GM18519 (cell line): Measurements from ENCODE around the gene ARFRP1.
A peak's percentile ranks its signal among the peaks of the same experiment; 100 is the strongest.
"Not testable (repeated sequence)": the region's sequence is repeated elsewhere in the genome, so short reads cannot be mapped to it uniquely, and the experiment has no call there.

ENCODE experiments used
- ATAC-seq: cut with Tn5 transposase; IDR thresholded peaks from one replicate; pipeline ENCODE4 v1.9.1; 2021; ENCODE audit warnings: mild to moderate bottlenecking, moderate library complexity; ENCODE audit not compliant: unreplicated experiment, low FRiP score

The ARFRP1 gene

DNA sequence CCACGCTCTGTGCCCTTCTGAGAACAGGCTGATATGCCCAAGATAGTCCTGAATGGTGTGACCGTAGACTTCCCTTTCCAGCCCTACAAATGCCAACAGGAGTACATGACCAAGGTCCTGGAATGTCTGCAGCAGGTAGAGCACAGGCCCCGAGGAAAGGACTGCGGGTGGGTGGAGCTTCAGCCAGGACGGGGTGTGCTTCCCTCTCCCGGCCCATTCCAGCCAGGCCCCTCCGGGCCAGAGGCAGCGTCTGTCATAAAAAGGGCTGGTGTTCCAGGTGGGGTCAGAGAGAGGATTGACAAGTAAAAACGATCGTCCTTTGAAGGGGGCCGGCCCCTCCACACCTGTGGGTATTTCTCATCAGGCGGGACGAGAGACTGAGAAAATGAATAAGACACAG, 48.4 kb downstream of the ARFRP1 start:
- ATAC-seq = no peak

DNA sequence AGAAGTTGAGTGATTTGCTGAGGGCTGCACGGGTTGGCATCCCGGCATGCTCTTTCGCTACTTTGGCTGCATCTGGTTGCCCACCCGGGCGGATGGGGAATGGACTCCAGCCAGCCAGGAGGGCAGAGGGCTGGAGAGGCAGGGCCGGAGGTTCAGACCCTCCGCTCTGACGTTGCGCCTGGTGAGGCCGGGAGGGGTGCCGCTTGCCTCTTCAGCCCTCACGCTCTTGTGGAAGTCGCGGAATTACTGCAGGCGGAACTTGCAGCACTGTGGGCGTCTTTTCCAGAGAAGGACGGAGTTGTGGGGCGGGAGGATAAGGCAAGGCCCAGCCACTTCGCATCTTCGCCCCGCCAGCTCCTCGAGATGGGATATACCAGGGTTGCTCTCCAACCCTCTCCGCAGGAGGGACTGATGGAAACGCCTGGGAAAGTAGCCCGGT, 49.0 kb downstream of the ARFRP1 start:
- no peak for ATAC-seq

DNA sequence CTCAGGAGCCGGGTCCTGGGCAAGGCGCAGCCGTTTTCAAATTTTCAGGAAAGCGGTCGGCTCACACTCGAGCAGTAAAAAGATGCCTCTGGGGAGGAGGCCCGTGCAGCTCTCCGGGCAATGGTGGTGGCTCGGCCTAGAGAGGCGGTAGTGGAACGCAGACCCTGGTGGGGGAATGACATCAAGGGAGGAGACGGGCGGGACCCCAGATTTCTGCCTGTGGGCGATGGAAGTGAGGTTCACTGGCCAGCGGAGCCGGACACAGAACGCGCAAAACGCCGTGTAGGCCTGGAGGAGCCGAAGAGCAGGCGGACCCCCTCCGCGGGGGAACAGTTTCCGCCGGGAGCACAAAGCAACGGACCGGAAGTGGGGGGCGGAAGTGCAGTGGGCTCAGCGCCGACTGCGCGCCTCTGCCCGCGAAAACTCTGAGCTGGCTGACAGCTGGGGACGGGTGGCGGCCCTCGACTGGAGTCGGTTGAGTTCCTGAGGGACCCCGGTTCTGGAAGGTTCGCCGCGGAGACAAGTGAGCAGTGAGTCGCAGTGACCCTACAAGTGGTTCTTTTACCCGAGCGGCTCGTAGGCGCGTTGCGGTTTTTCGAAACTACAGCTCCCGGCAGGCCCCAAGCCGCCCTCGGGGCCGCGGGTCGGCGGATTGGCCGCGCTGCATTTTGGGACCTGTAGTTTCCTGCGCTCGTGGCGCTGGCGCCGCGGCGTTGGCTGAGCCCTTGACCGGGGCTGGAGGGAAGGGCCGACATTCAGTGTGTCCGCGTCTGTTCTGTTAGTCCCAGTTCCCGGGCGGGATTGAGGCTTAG, 49.6 kb downstream of the ARFRP1 start, which contains the start of gene RTEL1:
Gene RTEL1 (plus strand): TSS at position 376 of the 812 bp plus-strand sequence. CDS start 1,091 bp downstream, outside the sequence.
- peak; percentile 58 for ATAC-seq

DNA sequence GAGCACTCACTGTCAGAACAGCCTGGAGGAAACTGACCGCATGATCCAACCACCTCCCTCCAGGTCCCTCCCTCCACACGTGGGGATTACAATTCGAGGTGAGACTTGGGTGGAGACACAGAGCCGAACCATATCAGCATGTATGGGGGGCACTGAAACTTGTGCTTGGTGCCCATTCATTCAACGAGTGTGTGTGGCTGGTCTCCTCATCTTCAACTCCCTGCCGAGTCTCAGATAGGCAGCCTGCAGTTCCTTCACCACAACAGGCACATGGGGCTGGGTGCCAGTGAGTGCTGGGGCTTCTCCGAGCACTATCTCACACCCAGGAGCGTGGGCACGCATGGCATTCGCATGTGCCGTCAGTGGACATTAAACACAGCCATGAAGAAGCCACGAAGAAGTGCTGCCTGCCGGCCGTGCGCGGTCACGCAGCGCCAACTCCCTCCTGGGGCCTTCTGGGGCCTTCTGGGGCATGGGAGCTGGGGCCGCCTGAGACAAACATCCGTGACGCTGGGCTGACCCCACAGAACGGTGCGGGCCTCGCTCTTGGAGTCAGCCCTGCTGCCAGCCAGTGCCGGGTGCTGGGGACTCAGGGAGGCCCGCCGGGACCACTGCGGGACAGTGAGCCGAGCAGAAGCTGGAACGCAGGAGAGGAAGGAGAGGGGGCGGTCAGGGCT, 50.4 kb downstream of the ARFRP1 start:
- ATAC-seq = no peak

DNA sequence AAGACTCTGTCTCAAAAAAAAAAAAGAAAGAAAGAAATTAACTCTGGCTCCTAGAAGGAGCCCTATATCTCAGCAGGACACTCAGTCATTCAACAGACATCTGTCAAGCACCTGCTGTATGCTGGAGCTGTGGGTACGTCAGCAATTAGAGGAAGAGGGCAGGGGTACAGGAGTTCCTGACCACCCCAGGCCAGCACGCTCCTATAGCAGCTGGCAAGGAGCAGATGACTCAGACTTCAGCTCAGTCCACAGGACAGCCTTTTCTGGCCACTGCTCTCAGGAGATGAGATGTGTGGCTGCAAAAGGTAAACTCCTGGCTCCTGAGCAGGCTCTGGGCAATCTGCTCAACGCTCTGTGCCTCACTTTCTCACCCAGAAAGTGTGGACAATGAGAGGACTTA, 51.3 kb downstream of the ARFRP1 start:
- no peak for ATAC-seq

DNA sequence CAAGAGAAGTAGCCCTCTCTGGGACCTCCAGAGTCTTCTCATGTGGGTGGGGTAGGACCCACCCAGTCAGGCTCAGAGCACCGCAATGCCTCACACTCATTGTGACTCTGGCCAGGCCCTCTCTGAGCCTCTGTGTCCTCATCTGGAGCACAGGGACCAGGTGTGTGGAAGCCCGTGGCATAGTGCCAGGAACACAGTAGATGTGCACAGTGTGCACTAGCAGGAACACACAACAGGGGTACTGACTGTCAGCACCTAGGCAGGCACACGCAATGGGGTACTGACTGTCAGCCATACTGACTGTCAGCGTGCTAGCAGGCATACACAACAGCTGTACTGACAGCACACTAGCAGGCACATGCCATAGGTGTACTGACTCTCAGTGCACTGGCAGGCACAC, 52.5 kb downstream of the ARFRP1 start:
- no peak for ATAC-seq

DNA sequence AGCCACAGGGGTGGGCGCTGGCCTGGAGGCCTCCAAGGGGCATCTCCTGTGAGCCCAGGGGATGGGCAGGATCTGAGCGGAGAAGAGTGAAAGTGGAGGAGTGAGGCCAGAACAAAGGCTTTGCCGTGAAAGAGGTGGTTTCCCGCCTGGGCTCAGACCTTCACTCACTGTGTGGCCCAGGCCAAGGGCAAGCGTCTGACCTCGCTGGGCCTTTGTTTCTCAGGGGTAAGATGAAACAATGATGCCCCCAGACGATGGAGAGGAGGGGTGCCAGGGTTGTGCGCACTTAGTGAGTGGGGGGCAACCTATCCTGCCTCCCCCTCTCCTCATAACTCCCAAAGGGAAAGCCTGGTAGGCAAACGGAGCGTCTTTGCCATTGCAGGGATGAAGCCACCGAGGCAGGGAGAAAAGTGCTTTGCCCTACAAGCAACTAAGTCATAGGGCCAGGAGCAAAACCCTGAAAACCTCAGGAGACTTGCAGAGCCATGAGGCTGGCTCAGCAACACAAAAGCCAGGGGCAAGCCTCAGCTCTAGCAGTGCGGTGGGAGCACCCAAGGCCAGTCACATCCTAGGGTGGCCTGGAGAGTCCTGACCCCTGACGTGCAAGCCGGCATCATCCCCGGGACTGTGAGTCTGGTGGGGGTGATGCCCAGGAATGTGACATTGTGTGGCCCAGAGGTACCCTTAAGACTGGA, 53.7 kb downstream of the ARFRP1 start:
- ATAC-seq = no peak

DNA sequence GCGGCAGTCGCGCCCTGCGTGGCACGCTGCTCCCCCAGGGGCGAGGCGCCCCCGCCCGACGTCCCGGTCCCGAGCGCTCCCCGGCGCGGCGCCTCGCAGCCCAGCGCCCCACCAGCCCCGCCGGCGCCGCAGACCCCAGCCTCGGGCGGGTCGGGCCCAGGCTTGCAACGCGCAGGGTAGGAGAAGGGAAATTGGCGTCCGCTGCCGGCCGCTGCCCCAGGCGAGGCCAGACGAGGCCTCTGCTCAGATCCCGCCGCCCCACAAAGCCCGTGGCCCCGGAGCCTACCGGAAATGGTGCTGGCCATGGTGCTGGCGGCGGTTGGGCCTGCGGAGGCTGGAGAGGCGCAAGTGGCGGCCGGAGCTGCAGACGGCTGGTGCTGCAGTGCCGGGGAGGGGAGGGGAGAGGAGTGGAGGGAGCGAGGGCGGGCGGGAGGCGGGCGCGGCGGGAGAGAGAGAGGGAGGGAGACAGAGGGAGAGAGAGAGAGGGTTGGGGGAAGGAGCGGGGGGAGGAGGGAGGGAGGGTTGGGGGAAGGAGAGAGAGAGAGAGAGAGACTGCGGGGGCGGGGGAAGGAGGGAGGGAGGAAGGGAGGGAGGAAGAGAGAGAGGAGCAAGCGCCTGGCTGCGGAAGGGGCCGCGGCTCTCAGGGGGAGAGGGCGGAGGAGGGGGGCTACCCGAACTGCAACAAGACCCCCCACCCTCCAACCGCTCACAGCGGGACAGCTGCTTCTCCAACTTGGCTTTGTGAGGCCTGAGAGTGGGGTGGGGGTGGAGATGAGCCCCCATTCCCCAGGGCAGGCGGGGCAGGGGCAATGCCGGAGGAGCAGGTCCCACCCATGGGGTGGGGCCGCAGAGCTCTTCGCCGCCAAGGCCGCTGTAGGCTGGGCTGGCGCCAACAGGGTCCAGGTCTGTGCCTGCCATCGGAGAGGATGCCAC, 54.5 kb downstream of the ARFRP1 start, which contains the start of gene STMN3:
Gene STMN3 (minus strand): TSS at position 384 of the 933 bp plus-strand sequence. CDS start 79 bp downstream, at position 305.
- ATAC-seq = no peak

DNA sequence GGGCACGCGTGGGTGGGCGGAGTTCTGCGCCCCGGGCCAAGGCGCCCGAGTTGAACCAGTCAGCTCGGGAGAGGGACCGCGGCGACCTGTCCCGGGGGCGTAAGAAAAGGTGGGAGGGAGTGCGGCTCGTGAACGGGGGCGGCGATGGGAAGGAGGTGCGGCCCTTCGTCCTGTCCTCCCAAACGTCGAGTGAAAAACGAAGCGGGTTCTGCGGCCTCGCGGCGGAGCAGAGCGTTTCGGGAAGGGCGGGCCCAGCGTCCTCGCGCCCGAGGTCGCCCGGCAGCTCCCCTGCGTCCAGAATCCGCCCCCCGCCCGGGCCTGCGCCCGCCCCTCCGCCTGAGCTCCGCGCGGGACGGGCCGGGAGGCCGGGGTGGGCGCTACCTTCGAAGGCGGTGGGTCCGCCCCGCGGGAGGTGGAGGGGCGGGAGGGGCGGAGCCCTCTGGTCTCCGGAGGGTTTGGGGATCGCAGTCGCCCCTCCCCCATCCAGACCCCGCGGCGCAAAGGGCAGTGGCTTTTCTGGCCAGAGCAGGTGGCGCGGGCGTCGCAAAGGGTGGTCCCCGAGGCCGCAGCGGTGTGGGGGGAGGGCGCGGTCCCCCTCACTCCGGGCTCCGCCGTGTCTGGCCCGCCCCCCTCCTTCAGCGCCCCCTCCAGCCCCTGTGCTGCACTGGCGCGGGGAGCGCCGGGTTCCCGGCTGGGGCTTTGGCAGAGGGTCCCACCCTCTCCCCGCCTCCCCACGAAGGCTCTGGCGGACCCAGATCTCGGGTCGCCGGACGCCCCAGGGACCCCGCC, 55.4 kb downstream of the ARFRP1 start:
- ATAC-seq = no peak

DNA sequence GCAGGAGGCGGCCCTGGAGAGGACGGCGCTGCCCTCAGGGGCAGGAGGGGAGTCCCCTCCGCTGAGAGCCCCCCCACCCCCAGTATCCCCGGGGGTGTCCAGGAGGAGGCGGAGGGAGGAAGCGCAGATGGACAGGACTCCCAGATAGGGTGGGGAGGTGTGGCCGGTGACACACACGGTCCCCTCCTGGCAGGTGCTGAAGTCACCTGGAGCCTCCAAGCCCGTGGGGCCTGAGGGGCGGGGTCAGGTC, 55.9 kb downstream of the ARFRP1 start:
- ATAC-seq = no peak

DNA sequence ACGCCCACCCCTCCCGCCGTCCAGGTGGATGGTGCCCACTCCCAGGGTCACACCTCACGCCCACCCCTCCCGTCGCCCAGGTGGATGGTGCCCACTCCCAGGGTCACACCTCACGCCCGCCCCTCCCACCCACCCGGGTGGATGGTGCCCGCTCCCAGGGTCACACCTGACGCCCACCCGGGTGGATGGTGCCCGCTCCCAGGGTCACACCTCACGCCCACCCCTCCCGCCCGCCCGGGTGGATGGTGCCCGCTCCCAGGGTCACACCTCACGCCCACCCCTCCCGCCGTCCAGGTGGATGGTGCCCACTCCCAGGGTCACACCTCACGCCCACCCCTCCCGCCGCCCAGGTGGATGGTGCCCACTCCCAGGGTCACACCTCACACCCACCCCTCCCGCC, 57.3 kb downstream of the ARFRP1 start:
- not testable (repeated sequence) for ATAC-seq

DNA sequence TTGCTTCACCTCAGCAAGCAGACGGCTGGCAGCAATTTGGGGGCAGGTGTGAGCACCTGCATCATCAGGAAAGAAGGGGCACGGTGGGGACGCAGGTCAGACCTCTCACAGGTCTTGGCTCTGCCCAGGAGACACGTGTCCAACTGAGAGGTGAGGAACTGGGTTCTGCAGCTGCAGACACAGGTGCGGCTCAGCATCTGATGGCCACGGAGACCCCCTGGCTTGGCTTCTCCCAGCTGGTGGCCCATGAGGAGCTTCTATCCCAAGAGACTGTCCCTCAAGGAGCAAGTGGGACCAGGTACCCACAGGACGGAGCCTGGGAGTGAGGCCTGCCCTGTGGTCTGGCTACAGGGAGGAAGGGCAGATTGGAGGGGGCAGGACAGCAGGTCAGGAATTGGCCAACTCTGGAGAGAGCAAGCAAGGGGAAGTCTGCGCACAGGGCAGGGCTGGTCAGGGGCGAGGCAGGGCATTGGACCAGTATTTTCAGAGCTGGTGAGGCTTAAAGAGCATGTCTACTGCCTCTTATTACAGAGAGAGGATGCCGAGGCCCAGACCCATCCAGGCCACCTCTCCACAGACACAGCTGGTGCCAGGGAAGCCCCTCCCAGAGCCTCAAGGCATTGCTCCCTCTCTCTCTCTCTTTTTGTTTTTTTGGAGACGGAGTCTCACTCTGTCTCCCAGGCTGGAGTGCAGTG, 58.7 kb downstream of the ARFRP1 start:
- no peak for ATAC-seq
